ENCODE data around the gene APOB.

APOB gene

DNA sequence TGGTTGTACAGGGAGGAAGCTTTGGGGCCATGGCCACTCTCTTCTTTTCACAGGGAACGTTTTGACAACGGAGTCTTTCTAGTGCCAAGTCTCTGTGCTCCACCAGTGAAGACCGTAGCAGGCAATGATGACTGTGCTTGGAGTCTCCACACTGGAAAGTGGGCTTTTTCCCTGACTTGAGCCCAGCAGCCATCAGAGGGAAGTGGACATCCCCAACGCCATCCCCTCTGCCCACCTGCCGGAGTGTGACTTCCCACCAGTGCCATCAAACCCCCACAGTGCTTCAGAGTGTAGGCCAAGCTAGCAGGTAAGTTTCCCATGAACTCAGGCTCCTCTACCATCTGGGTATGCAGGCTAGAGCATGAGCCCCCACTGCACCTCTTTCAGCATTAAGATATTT is 78.7 kb downstream of the APOB start:
- H2AFZ ChIP-seq (ENCODE audit: low read depth) = peak overlapping the region; percentile 52; the same call in 1 of the 2 replicates
- peak overlapping the region; percentile 61 for H3K4me2 ChIP-seq
- H3K36me3 ChIP-seq (ENCODE audit: insufficient read depth) = no peaks in the 10 kb centered on the region
- peaks cover 63% of the 10 kb centered on the region for H3K4me1 ChIP-seq (ENCODE audit: low read depth, poor library complexity, severe bottlenecking)
- no peak overlapping the region for H3K4me3 ChIP-seq (IDR thresholded peaks at IDR 0.05; ENCODE audit: insufficient read depth, low read depth, low read length)
- H3K27ac ChIP-seq = peak overlapping the region; percentile 92
- H3K9ac ChIP-seq = peak overlapping the region; percentile 43; the same call in 1 of the 2 replicates
- no peaks in the 10 kb centered on the region for H3K27me3 ChIP-seq (ENCODE audit: insufficient read depth, low read depth)
- TF ChIP-seq, protein P1, sequence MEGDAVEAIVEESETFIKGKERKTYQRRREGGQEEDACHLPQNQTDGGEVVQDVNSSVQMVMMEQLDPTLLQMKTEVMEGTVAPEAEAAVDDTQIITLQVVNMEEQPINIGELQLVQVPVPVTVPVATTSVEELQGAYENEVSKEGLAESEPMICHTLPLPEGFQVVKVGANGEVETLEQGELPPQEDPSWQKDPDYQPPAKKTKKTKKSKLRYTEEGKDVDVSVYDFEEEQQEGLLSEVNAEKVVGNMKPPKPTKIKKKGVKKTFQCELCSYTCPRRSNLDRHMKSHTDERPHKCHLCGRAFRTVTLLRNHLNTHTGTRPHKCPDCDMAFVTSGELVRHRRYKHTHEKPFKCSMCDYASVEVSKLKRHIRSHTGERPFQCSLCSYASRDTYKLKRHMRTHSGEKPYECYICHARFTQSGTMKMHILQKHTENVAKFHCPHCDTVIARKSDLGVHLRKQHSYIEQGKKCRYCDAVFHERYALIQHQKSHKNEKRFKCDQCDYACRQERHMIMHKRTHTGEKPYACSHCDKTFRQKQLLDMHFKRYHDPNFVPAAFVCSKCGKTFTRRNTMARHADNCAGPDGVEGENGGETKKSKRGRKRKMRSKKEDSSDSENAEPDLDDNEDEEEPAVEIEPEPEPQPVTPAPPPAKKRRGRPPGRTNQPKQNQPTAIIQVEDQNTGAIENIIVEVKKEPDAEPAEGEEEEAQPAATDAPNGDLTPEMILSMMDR (conservative IDR thresholded peaks at IDR 0.05; ENCODE audit: low read depth, low read length) = no peak
- H4K20me1 ChIP-seq (ENCODE audit: insufficient read depth) = no peaks in the 10 kb centered on the region
- no peaks in the 10 kb centered on the region for H3K79me2 ChIP-seq (ENCODE audit: insufficient read depth, low read depth)

DNA sequence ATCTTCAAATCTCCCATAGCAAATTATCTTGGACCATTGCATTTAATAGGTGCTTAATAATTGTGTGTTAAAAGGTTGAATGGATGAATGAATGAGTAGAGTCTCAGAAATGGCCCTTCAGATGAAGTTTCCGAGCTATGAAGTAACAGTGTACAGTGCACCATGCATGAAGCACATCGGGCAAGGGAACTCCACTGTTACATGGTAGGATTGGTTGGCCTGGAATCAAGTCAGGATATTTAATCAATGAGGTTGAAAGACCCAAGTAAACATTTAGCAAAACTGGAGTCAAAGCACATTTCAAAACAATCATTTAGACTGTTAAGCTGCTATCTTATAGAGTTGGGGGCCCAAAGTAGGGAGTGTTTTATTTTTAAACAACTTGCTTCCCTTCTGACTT is 80.0 kb downstream of the APOB start:
- H3K27ac ChIP-seq = no peak overlapping the region
- H3K79me2 ChIP-seq (ENCODE audit: insufficient read depth, low read depth) = no peaks in the 10 kb centered on the region
- H3K4me2 ChIP-seq = no peak overlapping the region
- TF ChIP-seq, protein P1 (conservative IDR thresholded peaks at IDR 0.05; ENCODE audit: low read depth, low read length) = no peak
- H3K9ac ChIP-seq = no peak overlapping the region
- H3K4me1 ChIP-seq (ENCODE audit: low read depth, poor library complexity, severe bottlenecking) = peaks cover 75% of the 10 kb centered on the region
- no peaks in the 10 kb centered on the region for H3K36me3 ChIP-seq (ENCODE audit: insufficient read depth)
- no peak overlapping the region for H3K4me3 ChIP-seq (IDR thresholded peaks at IDR 0.05; ENCODE audit: insufficient read depth, low read depth, low read length)
- H2AFZ ChIP-seq (ENCODE audit: low read depth) = no peak overlapping the region
- H4K20me1 ChIP-seq (ENCODE audit: insufficient read depth) = no peaks in the 10 kb centered on the region
- H3K27me3 ChIP-seq (ENCODE audit: insufficient read depth, low read depth) = no peaks in the 10 kb centered on the region

DNA sequence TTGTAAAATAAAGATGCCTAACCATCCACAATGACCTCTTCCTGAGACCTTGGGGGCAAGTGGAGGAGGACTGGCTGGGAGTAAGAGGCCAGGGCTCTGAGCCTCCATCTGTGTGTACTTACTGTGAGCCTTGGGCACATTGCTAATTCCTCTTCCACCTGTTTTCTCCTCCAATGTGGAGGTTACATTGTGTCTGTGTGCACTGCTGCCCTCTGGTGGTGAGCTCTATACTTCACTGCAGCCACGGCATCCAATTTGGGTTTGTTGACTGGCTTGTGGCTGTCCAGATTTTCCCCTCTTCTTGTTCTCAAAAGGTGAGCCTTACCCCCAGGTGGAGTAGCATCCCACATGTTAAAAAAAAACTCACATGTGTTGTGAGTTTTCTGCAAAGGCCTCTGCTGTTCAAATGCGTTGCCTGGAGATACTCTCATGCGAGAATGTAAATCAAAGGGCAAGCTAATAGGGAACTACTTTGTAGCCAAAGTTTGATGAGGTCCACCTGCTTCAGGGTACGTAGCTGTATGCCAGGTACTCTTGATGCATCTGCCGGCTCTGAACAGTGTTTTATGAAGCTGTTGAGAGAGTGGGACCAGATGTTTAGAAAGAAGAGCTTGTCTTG is 80.8 kb downstream of the APOB start:
- Histone ChIP-seq H3K79me2 (ENCODE audit: insufficient read depth, low read depth) (no peaks in the 10 kb centered on the region), H3K36me3 (ENCODE audit: insufficient read depth) (no peaks in the 10 kb centered on the region), H3K4me2 (no peak overlapping the region), H4K20me1 (ENCODE audit: insufficient read depth) (no peaks in the 10 kb centered on the region), H3K4me3 (IDR thresholded peaks at IDR 0.05; ENCODE audit: insufficient read depth, low read depth, low read length) (no peak overlapping the region), H3K27me3 (ENCODE audit: insufficient read depth, low read depth) (no peaks in the 10 kb centered on the region), H3K4me1 (ENCODE audit: low read depth, poor library complexity, severe bottlenecking) (peaks cover 72% of the 10 kb centered on the region), H3K27ac (no peak overlapping the region), H2AFZ (ENCODE audit: low read depth) (peak overlapping the region; percentile 23; the same call in 1 of the 2 replicates), H3K9ac (no peak overlapping the region)
- TF ChIP-seq, protein P1 (conservative IDR thresholded peaks at IDR 0.05; ENCODE audit: low read depth, low read length) = peak; percentile 93

DNA sequence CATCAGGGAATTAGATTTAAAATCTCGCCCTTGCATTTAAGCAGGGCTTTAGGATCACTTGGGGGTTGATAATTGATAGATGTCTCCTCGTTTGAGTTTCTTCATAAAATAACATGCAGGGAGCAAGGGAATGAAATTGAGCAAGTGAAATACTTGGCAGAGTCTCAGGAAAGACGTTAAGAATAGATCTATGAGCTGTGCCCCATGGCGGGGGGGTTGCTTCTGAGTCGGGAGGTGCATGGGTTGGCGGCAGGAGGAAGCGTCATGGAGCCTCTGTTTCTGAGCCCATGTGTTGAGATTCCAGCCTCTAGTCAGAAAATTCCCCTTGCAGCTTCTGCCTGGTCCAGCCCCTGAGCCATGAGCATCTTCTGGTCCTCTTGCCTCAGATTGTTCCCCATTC is 82.0 kb downstream of the APOB start:
- Histone ChIP-seq H3K27ac (no peak overlapping the region), H3K27me3 (ENCODE audit: insufficient read depth, low read depth) (no peaks in the 10 kb centered on the region), H3K36me3 (ENCODE audit: insufficient read depth) (no peaks in the 10 kb centered on the region), H2AFZ (ENCODE audit: low read depth) (no peak overlapping the region), H3K9ac (no peak overlapping the region), H4K20me1 (ENCODE audit: insufficient read depth) (no peaks in the 10 kb centered on the region), H3K4me2 (no peak overlapping the region), H3K4me1 (ENCODE audit: low read depth, poor library complexity, severe bottlenecking) (peaks cover 60% of the 10 kb centered on the region), H3K79me2 (ENCODE audit: insufficient read depth, low read depth) (no peaks in the 10 kb centered on the region), H3K4me3 (IDR thresholded peaks at IDR 0.05; ENCODE audit: insufficient read depth, low read depth, low read length) (no peak overlapping the region)
- TF ChIP-seq, protein P1 (conservative IDR thresholded peaks at IDR 0.05; ENCODE audit: low read depth, low read length) = no peak
